ENCODE results near the gene SPTLC2.

Gene SPTLC2

DNA sequence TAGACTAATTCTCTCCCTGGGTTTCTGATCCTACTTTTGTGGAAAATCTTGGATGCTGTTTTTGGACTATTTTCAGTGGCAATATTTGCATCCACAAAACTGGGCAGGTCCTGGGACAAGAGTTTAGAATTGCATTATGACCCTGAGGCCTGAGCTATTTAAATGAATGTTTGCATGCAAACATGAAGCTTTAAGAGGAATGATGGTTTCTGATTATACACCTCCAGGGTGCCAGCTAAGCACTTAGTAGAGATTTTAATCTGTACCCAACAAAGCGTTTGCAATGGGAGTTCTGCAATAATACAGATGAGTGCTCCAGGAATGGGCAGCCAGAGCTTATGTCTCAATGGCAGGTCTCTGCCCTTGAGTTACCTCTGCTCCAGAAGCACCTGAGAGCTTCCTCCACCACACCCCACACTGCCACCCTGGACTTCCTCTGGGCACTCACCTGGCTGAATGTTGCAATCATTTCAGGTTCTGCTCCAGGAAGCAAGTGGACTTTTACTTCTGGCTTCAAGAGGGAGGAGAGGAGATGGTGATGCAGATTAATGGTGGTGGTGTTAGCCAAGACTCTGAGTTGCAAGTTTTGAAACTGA, 6.0 kb upstream of the SPTLC2 start:
- no peak for DNase-seq (ENCODE audit: low spot score)

DNA sequence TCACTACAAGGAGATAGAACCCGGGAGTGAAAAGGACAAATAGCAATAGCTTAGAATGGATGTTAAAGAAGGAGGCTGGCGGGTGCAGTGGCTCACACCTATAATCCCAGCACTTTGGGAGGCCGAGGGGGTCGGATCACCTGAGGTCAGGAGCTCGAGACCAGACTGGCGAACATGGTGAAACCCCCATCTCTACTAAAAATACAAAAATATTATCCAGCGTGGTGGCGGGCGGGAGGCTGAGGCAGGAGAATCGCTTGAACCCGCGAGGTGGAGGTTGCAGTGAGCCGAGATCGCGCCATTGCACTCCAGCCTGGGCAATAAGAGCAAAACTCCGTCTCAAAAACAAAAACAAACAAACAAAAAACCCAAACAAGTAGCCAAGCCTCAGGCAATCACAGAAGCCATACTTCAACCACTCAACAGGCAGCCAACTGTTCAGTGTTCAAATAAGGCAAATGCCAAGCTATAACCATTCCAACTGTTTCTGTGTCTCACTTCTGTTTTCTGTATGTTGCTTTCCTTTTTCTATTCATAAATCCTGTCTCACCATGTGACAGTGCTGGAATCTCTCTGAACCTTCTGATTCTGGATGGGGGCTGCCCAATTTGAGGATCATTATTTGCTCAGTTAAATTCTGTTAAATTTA, 3.9 kb upstream of the SPTLC2 start:
- no peak for DNase-seq (ENCODE audit: low spot score)

DNA sequence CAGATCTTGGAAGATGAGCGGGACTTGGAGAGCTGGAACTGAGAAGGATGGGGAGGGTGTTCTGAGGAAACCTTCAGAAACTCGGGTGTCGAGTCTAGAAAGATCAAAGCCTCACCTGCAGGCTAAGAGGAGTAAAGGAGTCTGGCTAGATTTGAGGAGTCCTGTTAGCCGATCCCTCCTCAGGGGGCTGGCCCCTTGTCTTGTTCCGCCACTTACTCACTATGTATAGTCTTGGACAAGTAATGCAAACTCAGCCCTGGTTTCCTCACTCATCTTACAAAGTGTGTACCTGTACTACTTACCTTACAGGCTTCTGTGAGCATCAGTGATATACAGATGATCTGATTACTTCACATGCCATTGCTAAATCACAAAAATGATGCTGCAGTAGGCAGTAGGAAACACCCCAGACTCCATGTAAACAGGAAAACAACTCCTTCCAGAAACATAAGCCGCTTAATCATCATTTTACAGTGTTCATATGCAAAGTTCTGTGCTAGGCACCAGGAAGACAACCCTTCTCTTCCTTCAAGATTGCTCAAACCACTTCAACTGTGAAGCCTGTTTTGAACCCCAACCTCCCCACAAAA, 2.0 kb upstream of the SPTLC2 start:
- no peak for DNase-seq (ENCODE audit: low spot score)

DNA sequence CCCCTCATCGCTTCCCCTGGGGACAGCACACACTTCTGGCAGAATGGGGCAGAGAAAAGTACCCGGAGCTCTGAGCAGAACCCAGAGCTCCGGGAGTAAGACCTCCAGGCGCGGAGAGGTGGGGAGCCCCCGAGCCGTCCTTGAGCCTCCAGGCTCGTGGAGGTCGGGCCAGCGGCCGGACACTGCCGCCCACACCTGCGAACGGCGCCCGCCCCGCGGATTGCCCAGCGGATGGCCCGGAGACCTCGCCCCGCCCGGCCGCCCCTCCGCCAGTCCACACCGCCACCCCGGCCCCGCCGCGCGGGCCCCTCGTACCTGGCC, 344 bp downstream of the SPTLC2 start:
- DNase-seq (ENCODE audit: low spot score): peak; percentile 13

DNA sequence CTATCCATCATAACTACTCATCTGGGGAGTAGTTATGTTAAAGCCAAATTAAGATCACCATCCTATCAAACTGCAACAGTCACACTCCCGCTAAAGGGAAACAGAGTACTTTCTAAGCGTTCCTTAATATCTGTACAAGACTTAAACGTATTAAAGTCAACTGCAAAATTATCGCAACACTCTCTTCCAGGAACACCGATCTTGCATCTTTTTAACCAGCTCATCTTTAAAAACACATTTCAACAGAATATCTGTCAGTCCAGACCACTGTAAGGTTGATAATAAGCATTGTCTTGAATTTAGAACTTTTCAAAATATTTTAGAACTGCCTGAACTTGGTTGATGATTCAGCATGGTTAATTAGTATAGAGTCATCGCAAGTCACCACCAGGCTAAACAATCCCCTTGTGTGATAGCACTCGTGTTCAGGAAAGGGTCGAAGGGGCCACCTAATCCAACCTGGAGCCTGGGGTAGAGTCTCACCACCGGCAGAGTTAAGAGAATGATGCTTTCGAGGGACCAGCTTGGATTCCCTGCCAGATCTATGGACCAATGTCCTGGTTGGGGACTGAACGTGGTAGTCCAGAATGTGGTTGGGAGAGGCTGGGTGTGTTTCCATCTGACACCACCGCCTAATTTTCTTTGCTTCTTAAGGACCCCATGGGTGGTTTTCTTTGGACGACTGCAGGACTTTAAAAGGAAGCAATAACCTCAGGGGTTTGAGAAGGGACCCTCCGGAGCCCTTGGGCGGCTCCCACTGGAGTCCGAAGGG, 890 bp downstream of the SPTLC2 start:
- DNase-seq (ENCODE audit: low spot score): peak; percentile 29

DNA sequence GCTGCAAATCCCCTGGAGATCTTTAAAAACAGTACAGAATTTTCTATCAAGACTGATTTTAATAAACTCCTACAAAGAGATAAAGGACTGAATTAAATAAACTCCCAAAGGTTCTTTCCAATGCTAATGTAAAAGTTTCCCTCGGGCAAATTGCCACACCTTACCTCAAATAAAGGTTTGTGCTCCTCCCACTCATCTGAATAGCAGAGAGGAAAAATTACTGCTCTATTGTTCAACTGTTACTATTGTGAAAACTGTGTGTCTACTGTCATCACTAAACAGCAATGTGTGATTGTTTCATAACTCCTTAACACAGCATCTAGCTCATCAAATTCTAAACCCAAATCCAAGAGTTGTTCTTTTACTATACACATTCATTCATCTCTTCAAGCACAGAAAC, 3.2 kb downstream of the SPTLC2 start:
- no peak for DNase-seq (ENCODE audit: low spot score)

DNA sequence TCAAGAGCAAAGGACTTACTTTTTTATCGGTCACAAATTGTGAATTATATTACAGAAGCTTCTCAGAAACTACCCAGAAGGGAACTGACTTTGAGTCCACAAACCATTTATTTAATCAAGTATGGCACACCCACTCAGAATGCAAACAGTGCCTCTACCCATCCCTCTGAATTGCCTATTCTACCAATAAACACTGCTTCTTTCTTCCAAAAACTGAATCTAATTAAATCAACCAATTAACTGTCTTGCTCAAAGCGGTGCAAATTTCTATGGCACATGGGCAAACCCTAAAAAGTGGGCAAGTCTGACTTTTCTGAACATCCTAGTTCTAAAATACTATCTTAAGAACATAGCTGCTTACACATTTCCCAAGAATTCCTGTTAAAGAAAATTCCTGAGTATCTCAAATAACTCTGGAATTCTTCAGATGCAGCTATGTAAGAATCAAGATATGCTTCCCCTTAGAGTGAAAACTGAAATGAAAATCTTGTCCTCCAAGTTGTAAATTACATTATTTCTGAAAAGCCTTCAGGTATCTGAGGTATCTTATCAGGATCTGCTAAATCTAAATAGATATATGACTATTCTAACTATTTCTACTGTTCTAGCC, 4.3 kb downstream of the SPTLC2 start:
- peak; percentile 52 for DNase-seq (ENCODE audit: low spot score)

DNA sequence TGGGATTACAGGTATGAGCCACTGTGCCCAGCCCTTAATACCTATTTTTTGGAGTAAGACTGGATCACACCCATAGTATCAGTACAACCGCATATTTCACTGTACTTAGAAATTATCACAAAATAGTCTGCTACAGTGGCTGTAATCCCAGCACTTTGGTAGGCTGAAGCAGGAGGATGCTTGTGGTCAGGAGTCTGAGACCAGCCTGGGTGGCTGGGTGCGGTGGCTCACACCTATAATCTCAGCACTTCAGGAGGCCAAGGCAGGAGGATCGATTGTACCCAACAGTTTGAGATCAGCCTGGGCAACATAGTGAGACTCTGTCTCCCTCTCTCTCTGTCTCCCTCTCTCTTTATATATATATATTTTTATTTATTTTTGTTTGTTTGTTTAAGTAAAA, 5.9 kb downstream of the SPTLC2 start:
- DNase-seq (ENCODE audit: low spot score): no peak

DNA sequence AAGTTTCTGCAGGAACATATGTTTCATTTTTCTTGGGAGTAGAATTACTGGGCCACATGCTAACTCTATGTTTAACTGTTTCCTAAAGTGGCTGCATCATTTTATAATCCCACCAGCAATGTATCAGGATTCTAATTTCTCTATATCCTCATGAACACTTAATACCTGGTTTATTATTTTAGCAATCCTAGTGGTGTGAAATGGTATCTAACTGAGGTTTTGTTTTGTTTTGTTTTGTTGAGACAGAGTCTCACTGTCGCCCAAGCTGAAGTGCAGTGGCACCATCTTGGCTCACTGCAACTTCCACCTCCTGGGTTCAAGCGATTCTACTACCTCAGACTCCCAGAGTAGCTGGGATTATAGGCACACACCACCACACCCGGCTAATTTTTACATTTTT, 6.5 kb downstream of the SPTLC2 start:
- DNase-seq (ENCODE audit: low spot score): no peak

DNA sequence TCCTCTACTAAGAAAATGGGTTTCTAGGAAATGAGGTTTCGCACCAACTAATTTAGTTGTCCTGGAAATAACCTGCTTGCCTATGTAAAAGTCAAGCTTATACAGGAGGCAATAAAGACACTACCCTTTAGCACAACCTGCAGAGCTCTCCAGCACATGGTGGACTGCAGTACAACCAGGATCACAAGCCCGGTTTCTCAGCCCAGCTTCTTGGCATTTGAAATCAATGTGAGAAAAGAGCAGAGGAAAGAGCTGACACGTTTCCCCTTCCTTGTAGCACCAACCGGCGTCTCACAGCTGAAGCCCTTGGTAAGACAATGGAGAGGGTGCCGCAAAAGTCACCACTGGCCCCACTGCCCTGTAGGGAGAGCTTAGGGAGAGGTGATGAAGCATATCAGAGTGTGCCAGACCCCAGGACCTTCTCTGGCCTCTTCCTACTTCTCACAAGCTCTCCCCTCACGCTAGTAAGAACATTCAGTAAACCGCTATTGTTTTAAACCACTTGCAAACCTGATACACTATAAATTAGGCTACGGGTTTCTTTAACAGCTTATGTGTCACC, 8.6 kb downstream of the SPTLC2 start:
- DNase-seq (ENCODE audit: low spot score): no peak

DNA sequence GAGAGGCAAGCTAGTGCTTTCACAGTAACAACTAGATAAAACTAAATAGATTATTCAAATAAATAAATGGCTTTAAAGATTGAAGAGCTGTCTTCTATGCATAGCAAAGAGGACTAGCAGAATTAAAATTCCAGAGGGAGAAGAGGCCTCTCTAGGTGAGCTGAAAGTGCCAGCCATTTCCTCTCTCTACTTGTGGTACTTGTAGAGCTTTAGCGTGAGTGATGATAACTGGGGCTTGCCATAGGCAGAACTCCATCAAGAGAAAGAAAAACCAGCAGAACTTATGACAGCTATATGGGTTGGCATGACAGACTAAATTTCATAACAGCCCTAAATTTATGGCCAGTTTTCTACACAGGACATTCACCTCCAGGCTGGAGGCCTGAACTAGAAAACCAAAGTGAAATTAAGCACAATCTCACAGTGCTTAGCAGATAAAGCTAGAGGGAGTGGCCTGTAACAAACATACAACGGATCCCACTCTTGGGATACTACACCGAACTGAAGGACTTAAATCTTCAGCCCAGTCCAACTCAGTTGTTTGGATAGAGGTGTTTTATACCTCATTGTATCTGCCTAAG, 11.0 kb downstream of the SPTLC2 start:
- DNase-seq (ENCODE audit: low spot score): no peak

DNA sequence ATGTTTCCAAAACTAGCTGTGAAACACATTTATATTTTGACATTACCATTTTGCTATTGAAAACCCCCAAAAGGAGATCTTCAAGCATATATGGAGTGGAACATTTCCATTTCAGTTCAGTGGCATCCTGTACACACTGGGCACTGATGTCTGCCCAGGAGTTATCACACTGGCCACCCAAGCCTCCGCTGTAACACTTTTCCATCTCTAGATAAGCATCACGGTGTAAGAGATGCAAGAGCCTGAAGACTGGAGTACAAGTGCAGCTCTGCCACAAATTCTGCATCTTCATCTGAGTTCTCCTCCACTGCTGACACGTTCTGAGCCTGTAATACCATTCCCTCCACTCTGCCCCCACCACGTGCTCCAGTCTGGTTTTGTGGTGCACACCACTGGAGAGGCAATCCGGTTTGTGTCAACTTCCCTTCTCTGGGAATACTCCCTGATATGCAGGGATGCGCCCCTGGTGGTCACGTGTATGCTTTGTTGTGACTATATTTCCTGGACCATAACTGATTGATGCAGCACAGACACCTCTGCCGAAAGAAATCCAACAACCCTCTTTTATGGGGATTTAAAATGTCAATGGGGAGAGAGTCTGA, 12.7 kb downstream of the SPTLC2 start:
- no peak for DNase-seq (ENCODE audit: low spot score)

DNA sequence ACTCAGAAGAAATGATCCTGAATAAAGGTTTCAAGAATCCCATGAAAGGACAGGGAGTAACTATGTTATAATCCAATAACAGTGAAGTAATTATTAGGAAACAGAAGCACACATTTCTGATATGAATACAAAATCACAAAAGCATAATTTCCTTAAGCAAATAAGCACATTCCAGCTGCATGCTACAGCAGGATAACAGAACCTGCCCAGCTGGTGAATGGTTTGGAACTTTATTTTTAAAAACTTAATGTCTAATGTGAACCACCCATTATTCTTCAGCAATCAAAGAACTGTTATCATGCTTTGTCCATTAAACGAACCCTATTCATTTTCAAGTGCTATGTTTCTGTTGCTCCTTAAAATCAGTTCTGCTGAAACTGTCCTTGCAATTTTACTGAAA, 13.4 kb downstream of the SPTLC2 start:
- DNase-seq (ENCODE audit: low spot score): no peak

DNA sequence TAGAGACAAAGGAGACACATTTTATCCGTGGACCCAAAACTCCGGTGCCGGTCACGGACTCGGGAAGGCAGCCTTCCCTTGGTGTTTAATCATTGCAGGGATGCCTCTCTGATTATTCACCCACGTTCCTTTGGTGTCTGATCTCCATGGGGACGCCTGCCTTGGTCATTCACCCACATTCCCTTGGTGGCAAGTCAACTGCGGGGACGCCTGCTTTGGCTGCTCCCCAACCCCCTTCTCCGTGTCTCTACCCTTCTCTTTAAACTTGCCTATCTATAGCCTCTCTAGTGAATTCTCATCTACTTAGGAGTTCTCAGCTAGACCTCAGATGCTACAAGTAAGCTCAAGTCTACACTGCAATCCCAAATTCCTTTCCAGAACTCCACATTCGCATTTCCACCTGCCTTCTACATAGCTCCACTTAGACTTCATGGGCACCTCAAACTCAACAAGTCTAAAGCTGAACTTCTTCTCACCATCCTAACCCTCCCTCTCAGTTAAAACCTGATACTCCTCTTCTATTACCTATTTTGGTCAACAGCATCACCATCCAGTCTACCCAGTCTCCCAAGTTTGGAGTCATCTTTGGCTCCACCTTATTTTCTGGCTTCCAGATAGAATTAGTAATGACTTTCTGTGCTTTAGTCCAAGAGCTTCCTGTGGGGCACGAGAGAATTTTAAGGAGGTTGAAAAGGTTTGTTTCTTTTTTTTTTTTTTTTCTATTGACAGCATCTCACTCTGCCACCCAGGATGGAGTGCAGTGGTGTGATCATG, 14.4 kb downstream of the SPTLC2 start:
- no peak for DNase-seq (ENCODE audit: low spot score)

DNA sequence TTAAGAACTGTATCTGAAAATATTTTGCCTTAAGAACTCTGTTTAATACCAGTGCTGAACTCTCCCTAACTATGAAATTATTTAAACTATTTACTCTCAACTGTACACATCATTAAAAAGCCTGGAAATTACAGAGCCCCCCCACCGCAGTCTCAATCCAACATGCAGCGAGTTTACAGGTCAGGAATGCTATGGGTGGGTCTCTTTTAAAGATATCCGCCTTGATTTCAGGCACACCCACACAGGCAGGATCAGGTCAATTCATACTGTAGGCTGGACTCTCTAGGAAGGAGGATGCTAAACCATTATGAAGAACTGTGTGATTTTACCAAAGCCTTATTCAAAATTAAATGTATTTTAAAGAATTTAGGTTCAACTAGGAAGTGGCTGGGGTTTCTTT, 16.5 kb downstream of the SPTLC2 start:
- no peak for DNase-seq (ENCODE audit: low spot score)

DNA sequence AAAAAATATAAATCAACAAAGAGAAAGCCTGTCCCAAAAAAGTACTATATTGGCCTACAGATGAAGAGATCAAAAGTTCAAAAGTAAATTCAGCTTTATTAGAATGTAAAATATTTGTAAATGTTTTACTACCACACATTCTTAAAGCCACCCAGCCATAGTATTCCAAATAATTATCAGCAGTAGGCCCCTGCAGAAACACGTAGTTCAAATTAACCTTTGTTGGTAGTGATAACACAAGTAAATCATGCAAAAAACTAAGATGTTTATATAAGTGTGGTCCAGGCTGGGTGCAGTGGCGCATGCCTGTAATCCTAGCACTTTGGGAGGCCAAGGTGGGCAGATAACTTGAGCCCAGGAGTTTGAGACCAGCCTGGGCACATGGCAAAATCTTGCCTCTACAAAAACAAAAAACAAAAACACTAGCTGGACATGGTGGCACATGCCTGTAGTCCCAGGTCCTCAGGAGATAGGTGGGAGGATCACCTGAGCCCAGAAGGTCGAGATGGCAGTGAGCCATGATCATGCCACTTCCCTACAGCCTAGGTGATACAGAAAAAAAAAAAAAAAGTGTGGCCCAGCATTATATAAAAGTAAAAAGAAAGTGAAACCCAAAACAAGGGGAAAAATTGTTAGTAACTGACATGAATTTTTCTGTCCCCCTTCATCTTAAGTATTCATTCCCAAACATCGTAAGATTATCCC, 17.9 kb downstream of the SPTLC2 start:
- DNase-seq (ENCODE audit: low spot score): no peak

DNA sequence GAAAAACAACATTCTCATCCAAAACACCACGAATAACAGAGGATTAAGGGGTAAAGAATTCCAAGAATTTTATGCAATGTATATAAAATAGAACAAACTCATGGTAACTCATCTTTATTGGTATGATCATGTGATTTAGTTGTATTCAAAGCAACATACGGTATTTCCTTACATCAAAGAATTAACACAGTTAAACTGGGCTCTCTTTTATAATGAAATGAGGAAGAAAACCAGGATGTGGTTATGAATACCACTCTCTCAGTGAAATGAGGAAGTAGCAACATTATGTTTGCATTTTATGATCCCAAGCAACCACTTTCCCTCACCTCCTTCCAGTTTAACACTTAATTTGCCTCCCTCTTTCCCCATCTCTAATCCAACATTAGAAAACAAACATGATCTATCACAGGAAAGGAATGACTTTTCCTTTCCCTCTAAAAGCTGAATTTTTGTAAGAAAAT, 22.9 kb downstream of the SPTLC2 start:
- DNase-seq (ENCODE audit: low spot score): no peak

DNA sequence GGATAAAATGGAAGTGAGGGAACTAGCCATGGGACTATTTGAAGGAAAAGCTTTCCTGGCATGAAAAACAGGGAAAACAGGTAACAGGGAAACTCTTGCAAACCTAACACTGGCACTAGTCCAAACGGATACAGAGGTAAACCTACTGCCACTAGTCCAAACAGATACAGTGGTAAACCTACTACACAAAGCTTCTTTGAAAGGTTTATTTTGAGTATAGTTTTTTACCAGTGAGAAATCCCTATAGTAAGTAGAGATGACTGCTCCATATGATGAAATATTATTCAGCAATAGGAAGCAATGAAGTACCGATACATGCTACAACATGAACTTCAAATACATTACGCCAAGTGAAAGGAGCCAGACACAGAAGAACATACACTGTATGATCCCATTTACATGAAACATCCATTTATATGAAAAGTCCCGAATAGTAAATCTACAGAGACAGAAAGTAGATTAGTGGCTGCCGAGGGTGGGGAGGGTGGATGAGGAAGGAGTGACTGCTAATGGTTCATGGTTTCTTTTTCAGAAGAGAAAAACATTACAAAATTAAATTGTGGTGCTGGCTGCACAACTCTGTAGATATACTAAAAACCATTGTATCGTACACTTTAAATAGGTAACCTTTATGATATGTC, 25.5 kb downstream of the SPTLC2 start:
- no peak for DNase-seq (ENCODE audit: low spot score)

DNA sequence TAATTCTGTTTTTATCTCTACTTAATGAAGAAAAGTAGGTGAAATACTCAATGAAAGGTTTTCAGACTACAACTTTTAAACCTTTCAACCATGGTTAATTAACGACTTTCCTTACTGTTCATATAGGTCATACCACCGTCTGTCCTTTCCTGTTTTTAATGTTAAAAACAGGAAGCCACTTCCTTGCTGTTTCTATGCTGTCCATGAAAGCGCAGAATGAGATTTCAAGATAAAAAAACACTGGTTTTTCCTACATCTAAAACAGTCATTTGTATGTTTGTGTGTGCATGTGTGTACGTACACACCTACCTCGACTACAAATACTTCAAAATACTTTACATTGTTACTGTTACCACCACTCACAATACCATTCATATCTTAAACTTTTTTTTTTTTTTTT, 27.3 kb downstream of the SPTLC2 start:
- no peak for DNase-seq (ENCODE audit: low spot score)

Measured in hepatic stellate cell (primary cell).